Measurements from ENCODE around the gene TTC34.
A peak's percentile ranks its signal among the peaks of the same experiment; 100 is the strongest.
"Not testable (repeated sequence)": the region's sequence is repeated elsewhere in the genome, so short reads cannot be mapped to it uniquely, and the experiment has no call there.

The TTC34 gene

GRCh38 chr1:2676726-2677125, 124.8 kb downstream of the TTC34 start:
- DNase-seq (ENCODE audit: low read depth) = not testable (repeated sequence)

- not testable (repeated sequence) for DNase-seq (ENCODE audit: low read depth)
Observed at GRCh38 chr1:2671656-2672055, 129.8 kb downstream of the TTC34 start.

- DNase-seq (ENCODE audit: low read depth) = not testable (repeated sequence)
Observed at GRCh38 chr1:2659806-2660205, 141.7 kb downstream of the TTC34 start.

GRCh38 chr1:2657909-2658308, 143.6 kb downstream of the TTC34 start:
- DNase-seq (ENCODE audit: low read depth) = not testable (repeated sequence)

- not testable (repeated sequence) for DNase-seq (ENCODE audit: low read depth)
Observed at GRCh38 chr1:2657124-2657523, 144.4 kb downstream of the TTC34 start.

GRCh38 chr1:2655598-2656434, 145.7 kb downstream of the TTC34 start:
- not testable (repeated sequence) for DNase-seq (ENCODE audit: low read depth)

GRCh38 chr1:2654443-2654948, 147.0 kb downstream of the TTC34 start:
- DNase-seq (ENCODE audit: low read depth) = not testable (repeated sequence)

- DNase-seq (ENCODE audit: low read depth) = peak; percentile 20
Observed at GRCh38 chr1:2653741-2654442, 147.6 kb downstream of the TTC34 start.

- DNase-seq (ENCODE audit: low read depth) = not testable (repeated sequence)
Observed at GRCh38 chr1:2652926-2653571, 148.4 kb downstream of the TTC34 start.

GRCh38 chr1:2652152-2652925, 149.2 kb downstream of the TTC34 start:
- DNase-seq (ENCODE audit: low read depth) = not testable (repeated sequence)

- DNase-seq (ENCODE audit: low read depth) = no peak
Observed at GRCh38 chr1:2650967-2651645, 150.4 kb downstream of the TTC34 start.

GRCh38 chr1:2646837-2647236, 154.7 kb downstream of the TTC34 start:
- DNase-seq (ENCODE audit: low read depth) = no peak

- DNase-seq (ENCODE audit: low read depth) = no peak
Observed at GRCh38 chr1:2645776-2646175, 155.7 kb downstream of the TTC34 start.

- DNase-seq (ENCODE audit: low read depth) = no peak
Observed at GRCh38 chr1:2645143-2645542, 156.3 kb downstream of the TTC34 start.

GRCh38 chr1:2644591-2645101, 156.8 kb downstream of the TTC34 start:
- no peak for DNase-seq (ENCODE audit: low read depth)

- DNase-seq (ENCODE audit: low read depth) = no peak
Observed at GRCh38 chr1:2644171-2644570, 157.3 kb downstream of the TTC34 start.

GRCh38 chr1:2643414-2644077, 157.9 kb downstream of the TTC34 start:
- DNase-seq (ENCODE audit: low read depth) = no peak

GRCh38 chr1:2642560-2643413, 158.7 kb downstream of the TTC34 start:
- DNase-seq (ENCODE audit: low read depth) = peak; percentile 92

- no peak for DNase-seq (ENCODE audit: low read depth)
Observed at GRCh38 chr1:2642131-2642559, 159.3 kb downstream of the TTC34 start.
